Raji (cell line): ENCODE data around the gene NTNG1.

Source experiments
- POLR2A ChIP-seq: IDR thresholded peaks from 2 replicates; pipeline ENCODE4 v1.6.1; 2011; ENCODE audit warnings: low read depth, low read length, control low read depth; ENCODE audit not compliant: insufficient read depth

The NTNG1 gene

DNA sequence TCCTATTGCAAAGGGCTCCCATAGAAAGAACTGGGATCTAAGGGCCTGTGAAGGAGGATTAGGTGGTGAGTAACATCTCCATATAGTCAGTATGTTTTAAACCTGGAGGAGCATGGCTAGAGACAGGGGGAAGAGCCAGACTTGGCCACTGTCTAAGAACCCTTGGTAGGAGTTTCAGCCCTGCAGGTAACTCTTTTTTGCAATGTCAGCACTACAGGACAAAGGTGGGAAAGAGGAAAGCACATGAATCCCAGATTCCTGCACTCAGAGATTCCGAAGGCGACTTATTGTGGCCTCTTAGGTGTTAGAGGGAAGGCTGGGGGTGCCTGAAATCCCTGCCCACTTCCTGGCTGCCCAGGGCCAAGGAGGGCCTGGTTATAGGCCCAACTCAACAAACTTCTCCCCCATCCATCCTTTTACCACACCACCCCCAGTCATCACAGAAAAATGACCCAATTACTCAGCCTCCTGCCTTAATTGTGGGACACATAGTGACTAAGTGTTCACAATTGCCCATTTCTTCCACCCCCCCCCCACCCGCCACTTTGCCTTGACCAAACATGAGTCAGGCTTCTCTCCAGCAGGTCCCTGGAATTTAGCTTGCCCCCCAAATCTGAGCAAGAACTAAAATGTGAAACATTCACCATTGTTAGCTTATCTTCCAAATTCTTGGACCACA is 1.9 kb upstream of the NTNG1 start:
- no peak for TF ChIP-seq POLR2A

DNA sequence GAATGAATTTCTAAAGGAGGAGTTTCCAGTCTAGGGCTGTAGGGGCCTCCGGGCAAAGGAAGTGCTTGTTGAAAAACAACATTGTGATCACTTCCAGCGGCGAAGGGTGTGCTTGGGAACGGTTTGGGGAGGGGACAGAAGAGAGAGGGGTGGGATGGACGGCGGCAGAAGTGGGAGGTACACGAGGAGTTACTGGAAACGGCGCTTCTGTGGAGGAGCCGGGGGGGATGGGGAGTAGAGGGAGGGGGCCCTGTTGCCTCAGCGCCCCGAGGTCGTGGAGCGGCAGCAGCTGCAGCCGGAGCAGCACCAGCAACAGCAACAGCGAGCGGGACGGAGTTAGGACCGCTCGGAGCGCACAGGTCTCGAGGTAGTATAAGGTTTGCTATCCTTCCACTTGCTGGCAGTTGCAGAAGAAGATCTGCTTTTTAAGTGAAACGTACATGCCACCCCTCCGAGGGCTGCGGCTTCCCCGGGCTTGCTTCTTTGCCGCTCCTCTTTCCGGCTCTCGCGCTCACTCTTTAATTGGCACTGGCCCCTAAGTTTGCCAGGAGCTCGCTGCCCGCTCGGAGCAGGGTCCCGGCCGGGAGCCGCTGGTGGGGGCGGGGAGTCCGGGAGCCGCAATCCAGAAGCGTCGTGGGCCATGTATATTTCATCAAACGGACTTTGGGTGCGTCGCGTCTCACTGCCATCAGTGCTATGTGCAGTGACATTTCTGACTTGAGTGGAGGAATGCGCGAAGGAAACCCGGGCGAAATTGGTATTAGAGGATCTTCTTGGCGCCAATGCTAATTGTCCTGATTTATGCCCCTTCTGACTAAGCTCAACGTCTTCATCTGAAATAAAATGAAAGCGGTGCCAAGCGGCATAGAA is 771 bp upstream of the NTNG1 start:
- no peak for TF ChIP-seq POLR2A

DNA sequence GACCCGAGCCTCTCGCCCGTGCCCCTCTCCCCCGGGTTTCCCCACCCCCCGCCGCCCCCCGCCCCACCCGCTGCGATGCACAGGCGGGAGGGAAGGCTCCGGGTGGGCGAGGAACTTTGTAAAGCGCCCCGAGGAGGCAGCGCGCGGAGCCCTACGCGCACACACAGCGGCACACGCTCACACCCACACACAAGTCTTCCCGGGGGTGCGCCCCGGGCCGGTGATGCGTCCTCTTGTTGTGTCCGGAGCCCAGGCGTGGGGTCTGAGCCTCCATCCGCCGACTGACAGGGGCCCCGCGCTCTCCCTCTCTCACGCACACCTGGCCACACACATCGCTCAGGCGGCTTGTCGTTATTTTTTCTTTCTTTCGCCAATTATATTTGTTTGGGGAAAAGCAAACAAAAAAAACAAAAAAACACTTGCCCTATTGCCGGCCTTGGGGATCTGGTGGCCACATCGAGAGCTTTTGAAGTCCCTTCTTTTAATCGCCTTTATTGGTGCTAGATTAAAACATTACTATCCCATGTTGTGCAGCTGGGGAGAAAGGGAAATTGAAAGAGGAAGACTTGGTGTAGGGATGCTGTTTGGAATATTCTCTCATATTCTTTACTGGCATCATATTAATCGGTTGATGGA is 770 bp downstream of the NTNG1 start:
- no peak for TF ChIP-seq POLR2A

DNA sequence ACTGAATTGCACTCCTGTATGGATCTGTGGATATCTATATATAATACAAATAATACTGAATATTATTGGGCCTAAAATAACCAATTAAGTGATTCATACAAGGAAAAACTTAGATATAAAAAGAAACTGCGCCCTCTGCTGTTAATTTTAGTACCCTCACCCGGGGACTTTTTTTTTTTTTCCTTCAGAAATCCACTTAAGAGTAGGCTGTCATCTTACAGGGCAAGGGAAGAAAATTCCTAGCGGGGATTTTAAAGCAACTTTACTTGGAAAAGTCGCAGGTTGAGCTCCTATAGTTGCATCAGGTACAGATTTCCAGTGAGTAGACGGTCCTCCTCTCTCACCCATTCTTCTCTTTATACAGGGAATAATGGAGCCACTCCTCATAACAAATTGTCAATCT is 1.3 kb downstream of the NTNG1 start:
- no peak for TF ChIP-seq POLR2A

DNA sequence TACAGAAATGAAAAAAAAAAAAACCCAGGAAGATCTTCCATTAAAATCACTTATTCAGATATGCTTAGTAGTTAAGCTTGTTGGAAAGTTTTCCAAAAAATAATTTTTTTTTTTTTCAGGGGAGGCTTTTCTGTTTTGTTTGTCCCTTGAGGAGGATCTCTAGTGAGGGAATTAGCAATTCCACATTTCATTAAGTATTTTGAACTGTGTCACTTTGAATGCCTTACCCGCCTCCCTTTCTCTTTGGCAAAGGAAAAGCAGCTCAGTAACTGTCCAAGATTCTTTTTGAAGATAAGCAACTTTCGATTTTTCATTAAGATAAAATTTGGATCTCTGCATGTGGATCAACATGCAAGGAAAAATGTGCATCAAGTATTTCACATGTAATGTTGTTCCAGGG is 1.8 kb downstream of the NTNG1 start:
- no peak for TF ChIP-seq POLR2A

DNA sequence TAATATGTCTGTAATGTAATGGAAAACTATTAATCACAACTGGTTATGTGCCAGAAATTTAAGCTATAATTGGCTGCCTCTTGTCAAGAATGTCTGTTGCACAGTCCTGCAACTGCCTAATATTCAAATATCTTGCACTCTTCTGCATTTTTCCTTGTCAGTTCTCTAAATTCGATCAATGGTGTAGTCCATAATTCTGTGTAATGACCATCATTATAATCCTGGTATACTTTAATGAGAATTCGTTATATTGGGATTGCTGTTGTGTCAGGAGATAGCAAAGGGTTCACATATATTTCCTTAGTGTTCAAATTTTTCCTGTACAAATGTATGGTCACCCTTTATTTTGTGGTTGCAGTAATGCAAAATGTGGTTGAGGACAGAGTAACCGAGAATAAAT is 4.8 kb downstream of the NTNG1 start:
- no peak for TF ChIP-seq POLR2A

DNA sequence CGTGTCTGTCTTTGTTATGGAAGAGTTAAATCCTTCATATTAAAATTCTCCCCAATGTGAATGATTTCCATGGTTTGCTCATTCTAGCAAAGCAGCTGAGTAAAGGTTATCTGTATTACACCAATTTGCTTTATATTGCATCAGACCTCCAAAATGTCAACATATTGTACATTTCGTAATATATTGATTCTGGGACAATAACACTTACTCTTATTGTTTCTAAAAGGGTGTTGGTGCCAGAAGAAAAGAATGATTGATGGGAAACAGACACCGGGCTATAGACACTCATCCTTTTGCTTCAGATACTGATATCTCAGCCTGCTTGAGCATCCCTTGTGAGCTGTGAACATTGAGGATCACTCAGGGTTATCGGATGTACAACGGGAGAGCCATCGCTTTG is 7.0 kb downstream of the NTNG1 start:
- no peak for TF ChIP-seq POLR2A

DNA sequence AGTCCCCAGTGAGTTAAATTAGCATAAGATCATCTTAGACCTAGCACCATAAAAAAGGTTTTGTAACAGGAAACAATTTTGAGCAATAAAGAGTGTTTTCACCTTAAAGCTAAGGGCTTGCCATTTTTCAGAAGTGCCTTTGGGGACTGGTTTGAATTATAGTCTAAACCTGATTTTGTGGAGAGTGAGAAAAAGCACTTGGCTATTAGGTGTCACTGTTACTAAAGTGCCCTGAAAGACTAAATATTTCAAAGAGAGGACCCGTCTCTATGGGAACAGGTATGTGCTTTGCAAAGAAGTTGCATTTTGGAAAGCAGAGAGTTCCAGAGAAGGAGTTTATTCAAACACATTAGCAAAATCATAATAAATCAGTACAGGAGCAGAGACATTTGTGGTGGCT is 9.1 kb downstream of the NTNG1 start:
- no peak for TF ChIP-seq POLR2A

DNA sequence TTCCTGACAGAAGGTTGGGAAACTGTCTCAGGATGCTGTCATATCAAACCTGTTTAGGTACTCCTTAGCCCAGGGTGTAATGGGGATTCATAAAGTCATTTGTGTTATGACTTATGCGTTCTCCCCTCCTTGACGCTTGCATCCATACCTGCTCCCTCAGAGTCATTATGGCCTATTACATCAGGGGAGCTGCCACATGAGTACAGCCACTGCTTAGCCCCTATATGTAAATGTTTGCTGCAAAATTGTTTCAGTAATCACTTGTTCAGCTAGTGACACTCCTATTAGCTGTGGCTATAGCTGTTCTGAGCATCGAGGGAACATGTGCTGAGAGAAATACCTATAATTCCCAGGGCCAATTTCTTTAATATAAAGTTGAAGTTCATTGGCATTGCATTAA is 10.5 kb downstream of the NTNG1 start:
- no peak for TF ChIP-seq POLR2A

DNA sequence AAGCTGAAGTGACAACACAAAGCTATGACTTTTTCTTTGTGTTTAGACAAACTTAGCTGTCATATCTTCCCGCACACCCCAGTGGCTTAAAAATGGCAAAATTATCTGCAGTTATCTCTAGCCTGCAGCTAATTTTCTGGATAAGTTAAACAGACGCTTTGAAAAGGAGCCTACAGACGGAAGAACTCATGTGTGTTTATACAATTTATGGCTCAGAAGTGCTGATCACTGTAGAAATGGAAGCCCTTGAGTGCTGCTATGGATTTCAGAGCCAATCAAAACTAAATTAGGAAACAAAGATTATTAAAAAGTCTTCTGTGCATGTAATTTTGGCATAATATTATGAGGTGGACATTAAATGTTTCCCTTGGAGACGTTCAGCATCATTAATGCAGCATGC is 11.6 kb downstream of the NTNG1 start:
- no peak for TF ChIP-seq POLR2A

DNA sequence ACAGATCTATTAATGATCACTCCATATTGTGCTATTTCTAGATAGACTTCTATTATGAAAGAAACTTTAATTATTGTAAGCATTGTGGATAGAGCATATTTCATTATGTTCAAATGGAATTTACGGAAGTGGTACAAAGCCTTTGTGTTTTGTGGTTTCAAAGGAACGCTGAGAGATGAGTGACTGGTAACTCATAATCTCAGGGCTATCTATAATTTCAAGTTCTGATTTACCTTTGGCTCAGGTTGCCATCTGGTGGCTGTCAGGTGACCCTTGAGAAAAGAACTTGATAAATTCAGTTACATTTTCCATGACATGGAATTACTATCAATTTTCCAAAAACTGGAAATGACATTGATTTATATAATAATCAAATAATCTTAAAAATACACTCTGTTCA is 12.2 kb downstream of the NTNG1 start:
- no peak for TF ChIP-seq POLR2A

DNA sequence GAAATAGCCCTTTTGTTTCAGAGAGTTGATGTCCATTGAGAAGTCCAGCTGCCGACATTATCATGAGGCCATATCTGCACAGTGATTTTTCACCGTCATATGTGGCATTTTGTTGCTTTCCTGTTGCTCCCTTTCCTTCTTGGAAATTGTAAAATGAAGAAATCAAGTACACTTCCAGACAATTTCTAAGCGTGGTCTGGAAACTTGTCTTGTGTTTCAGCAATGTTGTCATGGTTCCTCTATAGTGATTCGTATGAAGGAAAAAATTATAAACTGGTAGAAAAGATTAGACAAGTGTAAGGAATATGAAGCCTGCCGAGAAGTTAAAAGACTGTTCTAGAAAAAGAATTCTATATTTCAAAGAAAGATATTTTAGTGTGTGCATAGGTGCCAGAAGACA is 17.7 kb downstream of the NTNG1 start:
- TF ChIP-seq POLR2A, result no peak

DNA sequence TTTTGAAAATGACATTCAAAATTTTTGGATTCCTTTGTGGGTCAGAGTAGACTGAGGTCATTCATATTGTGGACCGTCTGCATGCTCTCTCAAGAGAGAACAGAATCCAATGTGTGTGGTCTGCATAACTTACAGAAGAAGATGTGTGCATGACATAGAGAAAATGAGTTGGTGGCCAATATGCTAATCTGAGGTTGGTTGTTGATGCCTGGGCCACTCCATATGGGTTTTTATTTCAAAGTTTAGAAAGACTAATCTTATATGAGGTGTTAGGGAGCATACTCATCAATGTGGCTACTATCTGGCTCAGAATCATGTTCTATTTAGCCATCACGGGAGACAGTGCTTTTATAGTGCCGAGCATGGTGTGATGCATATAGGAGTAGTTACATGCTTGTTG is 18.2 kb downstream of the NTNG1 start:
- no peak for TF ChIP-seq POLR2A

DNA sequence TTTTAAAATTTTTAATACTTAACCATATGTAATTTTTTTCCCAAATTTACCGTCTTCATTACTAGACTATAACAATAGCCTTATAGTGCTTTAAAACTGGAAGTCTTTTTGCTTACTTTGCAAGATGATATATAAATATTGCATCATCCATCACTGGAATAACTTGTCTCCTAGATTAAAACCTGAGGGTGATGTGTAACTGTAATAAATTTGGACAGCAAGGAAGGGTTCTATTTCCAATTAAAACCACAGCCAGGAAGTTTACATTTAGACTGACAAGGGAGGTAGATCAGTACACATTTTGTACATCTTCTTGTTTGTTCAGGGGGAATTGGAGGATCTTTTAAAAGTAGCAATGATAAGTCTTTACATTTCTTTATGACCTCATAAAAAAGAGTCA is 21.9 kb downstream of the NTNG1 start:
- TF ChIP-seq POLR2A, result no peak

DNA sequence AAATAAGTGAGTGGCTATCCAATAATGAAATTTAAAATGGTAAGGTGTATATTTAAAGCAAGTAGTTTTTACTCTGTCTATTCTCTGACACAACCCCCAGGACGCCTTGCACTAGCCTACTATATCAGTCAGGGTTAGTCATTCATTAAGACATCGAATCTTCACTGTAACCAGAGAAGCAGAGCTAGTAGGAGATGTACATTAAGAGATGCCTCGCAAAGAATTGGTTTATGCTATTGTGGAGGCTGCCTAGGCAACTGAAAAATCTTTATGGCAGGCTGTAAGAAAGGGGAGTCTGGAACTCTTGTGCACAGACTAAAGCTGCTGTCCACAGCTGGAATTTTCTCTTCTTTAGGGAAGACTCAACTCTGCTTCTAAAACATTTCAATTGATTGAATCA is 28.8 kb downstream of the NTNG1 start:
- no peak for TF ChIP-seq POLR2A

DNA sequence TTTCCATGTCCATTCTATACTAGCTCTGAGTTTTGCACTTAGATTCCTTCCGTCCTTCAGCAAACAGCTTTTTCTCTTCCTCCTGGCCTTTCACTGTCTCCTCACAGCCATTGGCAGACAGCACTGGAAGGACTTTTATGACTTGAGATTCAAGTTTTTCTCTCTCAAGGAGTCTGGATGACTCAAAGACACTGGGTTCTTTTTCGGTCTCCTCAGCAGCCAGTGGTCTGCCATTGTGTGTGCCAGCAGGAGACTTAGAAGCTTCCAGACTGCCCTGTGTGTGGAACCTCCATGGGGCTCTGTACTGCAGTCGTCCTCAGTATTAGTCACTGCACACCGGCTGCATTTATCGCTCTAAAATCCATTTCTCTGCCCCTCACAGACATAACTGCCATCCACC is 30.5 kb downstream of the NTNG1 start:
- no peak for TF ChIP-seq POLR2A

DNA sequence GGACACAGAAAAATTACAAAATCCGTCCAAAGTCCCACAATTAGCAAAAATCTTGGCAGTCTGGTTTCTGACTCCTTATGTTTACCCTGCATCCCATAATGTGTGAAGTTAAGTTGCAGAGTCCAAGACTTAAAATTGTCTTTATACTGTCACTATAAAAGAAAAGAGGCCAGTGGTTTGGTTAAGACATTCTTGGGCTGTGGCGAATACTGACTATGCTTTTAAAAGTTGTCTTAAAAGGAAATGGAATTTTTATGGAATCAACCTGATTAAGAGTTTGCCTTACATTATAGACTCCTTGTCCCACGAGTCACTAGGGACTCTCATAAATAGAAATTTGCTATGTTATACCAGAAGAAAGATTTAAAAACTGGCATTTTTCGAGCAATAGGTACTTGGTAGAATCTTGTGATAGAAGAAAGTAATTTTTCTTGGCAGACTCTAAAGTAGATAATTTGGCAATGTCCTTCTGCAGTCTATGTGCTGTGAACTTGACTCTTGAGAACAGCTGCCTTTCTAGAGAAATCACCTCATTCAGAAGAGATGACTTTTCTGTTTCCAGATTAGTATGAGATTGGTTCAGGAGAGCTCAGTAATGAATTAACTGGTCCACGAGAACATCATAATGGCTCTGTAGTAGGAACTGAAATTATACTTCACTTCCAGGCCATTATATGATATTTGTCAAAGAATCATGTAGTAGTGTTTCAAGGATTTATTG is 31.8 kb downstream of the NTNG1 start:
- TF ChIP-seq POLR2A, result no peak
